ENCODE measurements around the gene PUM2. TPM values are rescaled to one million over a fixed set of nuclear protein-coding genes. Genes with fewer than 3 reads are reported as not detected.
"Not testable (repeated sequence)": the region's sequence is repeated elsewhere in the genome, so short reads cannot be mapped to it uniquely, and the experiment has no call there.

PUM2 gene
- polyA plus RNA-seq, 4 donors, result 26.2 to 90.2 (median 31.9) TPM

- not testable (repeated sequence) for H3K27me3 ChIP-seq (ENCODE audit: control insufficient read depth in 3 of 3, insufficient read depth in 3 of 3, low read length in 3 of 3); H3K4me3 ChIP-seq (ENCODE audit: low read depth in 1 of 3, low read length in 3 of 3); FAIRE-seq; H3K4me1 ChIP-seq (ENCODE audit: control insufficient read depth in 3 of 3, insufficient read depth in 2 of 3, low read depth in 1 of 3, low read length in 2 of 3); H3K36me3 ChIP-seq (ENCODE audit: control insufficient read depth in 3 of 3, insufficient read depth in 2 of 3, low read depth in 1 of 3, low read length in 3 of 3); H3K27ac ChIP-seq (ENCODE audit: low read depth in 1 of 3, low read length in 2 of 3); H3K9me3 ChIP-seq (ENCODE audit: control insufficient read depth in 2 of 2, insufficient read depth in 1 of 2, low read depth in 1 of 2, low read length in 1 of 2); DNase-seq
- 69 to 81% (median 76%) methylated on average over 2 of the region's 2 CpGs for WGBS, 3 donors
Measured at GRCh38 chr2:20234597-20234996, 116.0 kb downstream of the PUM2 start.

- H3K9me3 ChIP-seq (ENCODE audit: control insufficient read depth in 2 of 2, insufficient read depth in 1 of 2, low read depth in 1 of 2, low read length in 1 of 2), result peaks cover 0 to under 1% of the 10 kb centered on the region in 2 donors
- WGBS, 3 donors, result 90 to 95% (median 91%) methylated on average over 5 of the region's 5 CpGs
- H3K4me3 ChIP-seq (ENCODE audit: low read depth in 1 of 3, low read length in 3 of 3), result no peak overlapping the region
- H3K27ac ChIP-seq (ENCODE audit: low read depth in 1 of 3, low read length in 2 of 3), result peak overlapping the region in 1 of 3 donors; percentile 31
- FAIRE-seq, result no peak
- H3K4me1 ChIP-seq (ENCODE audit: control insufficient read depth in 3 of 3, insufficient read depth in 2 of 3, low read depth in 1 of 3, low read length in 2 of 3), result no peaks in the 10 kb centered on the region
- H3K27me3 ChIP-seq (ENCODE audit: control insufficient read depth in 3 of 3, insufficient read depth in 3 of 3, low read length in 3 of 3), result no peaks in the 10 kb centered on the region
- DNase-seq, result no peak
- no peaks in the 10 kb centered on the region for H3K36me3 ChIP-seq (ENCODE audit: control insufficient read depth in 3 of 3, insufficient read depth in 2 of 3, low read depth in 1 of 3, low read length in 3 of 3)
Measured at GRCh38 chr2:20232837-20233207, 117.8 kb downstream of the PUM2 start.

GRCh38 chr2:20231598-20232026, 119.0 kb downstream of the PUM2 start:
- Histone ChIP-seq H3K9me3 (ENCODE audit: control insufficient read depth in 2 of 2, insufficient read depth in 1 of 2, low read depth in 1 of 2, low read length in 1 of 2) (no peaks in the 10 kb centered on the region), H3K4me3 (ENCODE audit: low read depth in 1 of 3, low read length in 3 of 3) (no peak overlapping the region), H3K36me3 (ENCODE audit: control insufficient read depth in 3 of 3, insufficient read depth in 2 of 3, low read depth in 1 of 3, low read length in 3 of 3) (no peaks in the 10 kb centered on the region), H3K4me1 (ENCODE audit: control insufficient read depth in 3 of 3, insufficient read depth in 2 of 3, low read depth in 1 of 3, low read length in 2 of 3) (no peaks in the 10 kb centered on the region), H3K27me3 (ENCODE audit: control insufficient read depth in 3 of 3, insufficient read depth in 3 of 3, low read length in 3 of 3) (no peaks in the 10 kb centered on the region), H3K27ac (ENCODE audit: low read depth in 1 of 3, low read length in 2 of 3) (peak overlapping the region in 2 of 3 donors; percentile 84 to 87)
- no peak for FAIRE-seq
- 11 to 54% (median 28%) methylated on average over 6 of the region's 6 CpGs for WGBS, 3 donors
- DNase-seq, result peak; percentile 63 to 97

- H3K4me1 ChIP-seq (ENCODE audit: control insufficient read depth in 3 of 3, insufficient read depth in 2 of 3, low read depth in 1 of 3, low read length in 2 of 3), result peaks cover 0 to 4% (median 0%) of the 10 kb centered on the region in 3 donors
- no peaks in the 10 kb centered on the region for H3K36me3 ChIP-seq (ENCODE audit: control insufficient read depth in 3 of 3, insufficient read depth in 2 of 3, low read depth in 1 of 3, low read length in 3 of 3)
- no peaks in the 10 kb centered on the region for H3K27me3 ChIP-seq (ENCODE audit: control insufficient read depth in 3 of 3, insufficient read depth in 3 of 3, low read length in 3 of 3)
- peak overlapping the region in 2 of 3 donors; percentile 84 to 87 for H3K27ac ChIP-seq (ENCODE audit: low read depth in 1 of 3, low read length in 2 of 3)
- no peaks in the 10 kb centered on the region for H3K9me3 ChIP-seq (ENCODE audit: control insufficient read depth in 2 of 2, insufficient read depth in 1 of 2, low read depth in 1 of 2, low read length in 1 of 2)
- FAIRE-seq (no peak), DNase-seq (no peak)
- 42 to 77% (median 44%) methylated on average over 6 of the region's 6 CpGs for WGBS, 3 donors
- no peak overlapping the region for H3K4me3 ChIP-seq (ENCODE audit: low read depth in 1 of 3, low read length in 3 of 3)
Measured at GRCh38 chr2:20231159-20231558, 119.5 kb downstream of the PUM2 start.

- no peak overlapping the region for H3K4me3 ChIP-seq (ENCODE audit: low read depth in 1 of 3, low read length in 3 of 3)
- FAIRE-seq (no peak), DNase-seq (no peak)
- no peaks in the 10 kb centered on the region for H3K9me3 ChIP-seq (ENCODE audit: control insufficient read depth in 2 of 2, insufficient read depth in 1 of 2, low read depth in 1 of 2, low read length in 1 of 2)
- peaks cover 0 to 11% (median 0%) of the 10 kb centered on the region in 3 donors for H3K4me1 ChIP-seq (ENCODE audit: control insufficient read depth in 3 of 3, insufficient read depth in 2 of 3, low read depth in 1 of 3, low read length in 2 of 3)
- H3K27ac ChIP-seq (ENCODE audit: low read depth in 1 of 3, low read length in 2 of 3), result no peak overlapping the region
- no peaks in the 10 kb centered on the region for H3K36me3 ChIP-seq (ENCODE audit: control insufficient read depth in 3 of 3, insufficient read depth in 2 of 3, low read depth in 1 of 3, low read length in 3 of 3)
- 85 to 95% (median 85%) methylated on average over 4 of the region's 4 CpGs for WGBS, 3 donors
- H3K27me3 ChIP-seq (ENCODE audit: control insufficient read depth in 3 of 3, insufficient read depth in 3 of 3, low read length in 3 of 3), result no peaks in the 10 kb centered on the region
Measured at GRCh38 chr2:20230114-20230425, 120.6 kb downstream of the PUM2 start.

GRCh38 chr2:20229322-20230113, 121.1 kb downstream of the PUM2 start:
- H3K27ac ChIP-seq (ENCODE audit: low read depth in 1 of 3, low read length in 2 of 3), result no peak overlapping the region
- FAIRE-seq (no peak), DNase-seq (no peak)
- 81 to 87% (median 84%) methylated on average over 8 of the region's 8 CpGs for WGBS, 3 donors
- no peaks in the 10 kb centered on the region for H3K36me3 ChIP-seq (ENCODE audit: control insufficient read depth in 3 of 3, insufficient read depth in 2 of 3, low read depth in 1 of 3, low read length in 3 of 3)
- no peaks in the 10 kb centered on the region for H3K27me3 ChIP-seq (ENCODE audit: control insufficient read depth in 3 of 3, insufficient read depth in 3 of 3, low read length in 3 of 3)
- peaks cover 0 to 11% (median 0%) of the 10 kb centered on the region in 3 donors for H3K4me1 ChIP-seq (ENCODE audit: control insufficient read depth in 3 of 3, insufficient read depth in 2 of 3, low read depth in 1 of 3, low read length in 2 of 3)
- no peak overlapping the region for H3K4me3 ChIP-seq (ENCODE audit: low read depth in 1 of 3, low read length in 3 of 3)
- H3K9me3 ChIP-seq (ENCODE audit: control insufficient read depth in 2 of 2, insufficient read depth in 1 of 2, low read depth in 1 of 2, low read length in 1 of 2), result no peaks in the 10 kb centered on the region

- H3K4me1 ChIP-seq (ENCODE audit: control insufficient read depth in 3 of 3, insufficient read depth in 2 of 3, low read depth in 1 of 3, low read length in 2 of 3), result peaks cover 0 to 12% (median 0%) of the 10 kb centered on the region in 3 donors
- 92 to 96% (median 93%) methylated on average over 8 to 10 of the region's 10 CpGs for WGBS, 3 donors
- no peak overlapping the region for H3K4me3 ChIP-seq (ENCODE audit: low read depth in 1 of 3, low read length in 3 of 3)
- no peaks in the 10 kb centered on the region for H3K9me3 ChIP-seq (ENCODE audit: control insufficient read depth in 2 of 2, insufficient read depth in 1 of 2, low read depth in 1 of 2, low read length in 1 of 2)
- H3K27ac ChIP-seq (ENCODE audit: low read depth in 1 of 3, low read length in 2 of 3), result no peak overlapping the region
- FAIRE-seq, result no peak
- H3K27me3 ChIP-seq (ENCODE audit: control insufficient read depth in 3 of 3, insufficient read depth in 3 of 3, low read length in 3 of 3), result no peaks in the 10 kb centered on the region
- DNase-seq, result no peak
- H3K36me3 ChIP-seq (ENCODE audit: control insufficient read depth in 3 of 3, insufficient read depth in 2 of 3, low read depth in 1 of 3, low read length in 3 of 3), result peaks cover 0 to under 1% (median 0%) of the 10 kb centered on the region in 3 donors
Measured at GRCh38 chr2:20227894-20228505, 122.6 kb downstream of the PUM2 start.

- peak overlapping the region in 1 of 3 donors; percentile 85 for H3K4me3 ChIP-seq (ENCODE audit: low read depth in 1 of 3, low read length in 3 of 3)
- peak overlapping the region; percentile 96 to 97 (median 97) for H3K27ac ChIP-seq (ENCODE audit: low read depth in 1 of 3, low read length in 2 of 3)
Measured at GRCh38 chr2:20226152-20226545, 124.5 kb downstream of the PUM2 start.

More at GRCh38 chr2:20226152-20226545, 124.5 kb downstream of the PUM2 start:
- Histone ChIP-seq H3K4me1 (ENCODE audit: control insufficient read depth in 3 of 3, insufficient read depth in 2 of 3, low read depth in 1 of 3, low read length in 2 of 3) (peaks cover 0 to 30% (median 2%) of the 10 kb centered on the region in 3 donors), H3K36me3 (ENCODE audit: control insufficient read depth in 3 of 3, insufficient read depth in 2 of 3, low read depth in 1 of 3, low read length in 3 of 3) (peaks cover 0 to 11% (median 0%) of the 10 kb centered on the region in 3 donors), H3K27me3 (ENCODE audit: control insufficient read depth in 3 of 3, insufficient read depth in 3 of 3, low read length in 3 of 3) (no peaks in the 10 kb centered on the region), H3K9me3 (ENCODE audit: control insufficient read depth in 2 of 2, insufficient read depth in 1 of 2, low read depth in 1 of 2, low read length in 1 of 2) (no peaks in the 10 kb centered on the region)
- 74 to 87% (median 81%) methylated on average over 14 of the region's 14 CpGs for WGBS, 3 donors
- no peak for FAIRE-seq
- no peak for DNase-seq

All from small intestine (tissue), 7 donors.